CD4-positive, alpha-beta T cell treated with Interferon alpha-2 for 1 hour (primary cell): Measurements from ENCODE around the gene RB1.
"Not testable (repeated sequence)": the region's sequence is repeated elsewhere in the genome, so short reads cannot be mapped to it uniquely, and the experiment has no call there.

Experiments
- DNase-seq, 2 donors: peaks; one replicate each; pipeline ENCODE4 v3.0.0-alpha.2; 2020 to 2022

RB1 gene

GRCh38 chr13:48299591-48299990 lies 4.0 kb upstream of the RB1 start:
- DNase-seq = no peak

- DNase-seq = no peak
Observed at GRCh38 chr13:48302871-48303358, 636 bp upstream of the RB1 start.

- peak; percentile 60 to 71 for DNase-seq
Observed at GRCh38 chr13:48304143-48304876, 759 bp downstream of the RB1 start.

- DNase-seq = no peak
Observed at GRCh38 chr13:48311223-48311622, 7.7 kb downstream of the RB1 start.

GRCh38 chr13:48315969-48316650 lies 12.6 kb downstream of the RB1 start:
- DNase-seq = no peak

GRCh38 chr13:48316826-48317510 lies 13.4 kb downstream of the RB1 start:
- DNase-seq = no peak

GRCh38 chr13:48317511-48318376 lies 14.2 kb downstream of the RB1 start:
- DNase-seq = peak in 1 of 2 donors; percentile 8

- DNase-seq = peak in 1 of 2 donors; percentile 11
Observed at GRCh38 chr13:48318377-48318811, 14.8 kb downstream of the RB1 start.

- DNase-seq = peak; percentile 6 to 30
Observed at GRCh38 chr13:48318821-48319511, 15.4 kb downstream of the RB1 start.

GRCh38 chr13:48319531-48320398 lies 16.2 kb downstream of the RB1 start:
- peak in 1 of 2 donors; percentile 7 for DNase-seq

GRCh38 chr13:48320399-48320790 lies 16.8 kb downstream of the RB1 start:
- DNase-seq = peak in 1 of 2 donors; percentile 20

GRCh38 chr13:48320891-48321510 lies 17.4 kb downstream of the RB1 start:
- no peak for DNase-seq

- DNase-seq = no peak
Observed at GRCh38 chr13:48322294-48322693, 18.7 kb downstream of the RB1 start.

- no peak for DNase-seq
Observed at GRCh38 chr13:48333976-48334375, 30.4 kb downstream of the RB1 start.

GRCh38 chr13:48334534-48335127 lies 31.1 kb downstream of the RB1 start:
- peak in 1 of 2 donors; percentile 72 for DNase-seq

GRCh38 chr13:48339198-48339597 lies 35.6 kb downstream of the RB1 start:
- not testable (repeated sequence) for DNase-seq

- DNase-seq = no peak
Observed at GRCh38 chr13:48344264-48344663, 40.7 kb downstream of the RB1 start.

GRCh38 chr13:48346583-48346982 lies 43.0 kb downstream of the RB1 start:
- DNase-seq = no peak

GRCh38 chr13:48349525-48349924 lies 46.0 kb downstream of the RB1 start:
- DNase-seq = no peak

GRCh38 chr13:48353590-48353989 lies 50.0 kb downstream of the RB1 start:
- no peak for DNase-seq
